B cell (primary cell): ENCODE data around the gene POU2AF2. TPM values are rescaled to one million over a fixed set of nuclear protein-coding genes. Genes with fewer than 3 reads are reported as not detected.

ENCODE experiments used
- ATAC-seq: fragments of 200-7000 bp; cut with Tn5 transposase; one replicate; pipeline ENCODE4 v1.10.0; 2021; ENCODE audit warnings: low read depth, mild to moderate bottlenecking, moderate number of reproducible peaks, moderate library complexity
- CTCF ChIA-PET: fragments of 350-600 bp; sonication (Branson Sonifier 250); formaldehyde crosslinking; loops from one replicate; lab custom pipeline; 2021; ENCODE audit warnings: antibody characterized with exemption, inconsistent platforms; lab: Charles Lee
- POLR2A ChIA-PET: fragments of 350-600 bp; sonication (Branson Sonifier 250); formaldehyde crosslinking; loops from one replicate; lab custom pipeline; 2021; ENCODE audit warnings: antibody characterized with exemption; lab: Charles Lee
- DNase-seq: peaks from one replicate; pipeline ENCODE4 v3.0.0; 2013
- H2AFZ ChIP-seq: 2 replicates; pipeline ENCODE4 v1.6.1; 2012; ENCODE audit warnings: mild to moderate bottlenecking, low read depth, low read length; ENCODE audit not compliant: insufficient read depth, poor library complexity, severe bottlenecking
- H3K27ac ChIP-seq, 2 donors: 1 replicate in 1 of 2; 2 replicates in 1 of 2; pipeline ENCODE4 v1.5.1; 2012 to 2013; ENCODE audit warnings: low read length in 2 of 2, mild to moderate bottlenecking in 2 of 2, moderate library complexity in 1 of 2
- H3K27me3 ChIP-seq, 4 experiments: fragments of 200-600 bp in 1 of 4; sonication (generic) in 1 of 4; replicated peaks in 1 of 4; 1 replicate in 2 of 4; 2 replicates in 2 of 4; pipeline versions ENCODE4 v1.6.1 to v1.7.0; 2013 to 2016; ENCODE audit warnings: low read length in 3 of 4, mild to moderate bottlenecking in 2 of 4, mixed read lengths in 1 of 4, moderate library complexity in 1 of 4; ENCODE audit not compliant: insufficient read depth in 4 of 4, control insufficient read depth in 3 of 4; ENCODE audit errors: control extremely low read depth in 1 of 4
- H3K36me3 ChIP-seq, 2 experiments: replicated peaks in 1 of 2; 1 replicate in 1 of 2; 2 replicates in 1 of 2; pipeline versions ENCODE4 v1.6.1 to v1.7.1; 2013; ENCODE audit warnings: low read length in 1 of 2; ENCODE audit not compliant: insufficient read depth in 2 of 2, control insufficient read depth in 1 of 2; ENCODE audit errors: control extremely low read depth in 1 of 2, extremely low read depth in 1 of 2
- H3K4me1 ChIP-seq, 2 donors: fragments of 200-600 bp in 1 of 2; sonication (generic) in 1 of 2; 1 replicate in 1 of 2; 2 replicates in 1 of 2; pipeline versions ENCODE4 v1.5.1 to v1.6.1; 2013 to 2017; ENCODE audit warnings: low read length in 2 of 2; ENCODE audit not compliant: control insufficient read depth in 2 of 2, insufficient read depth in 2 of 2
- H3K4me2 ChIP-seq: replicated peaks from 2 replicates; pipeline ENCODE3; 2012; ENCODE audit warnings: mild to moderate bottlenecking, low read depth, low read length; ENCODE audit not compliant: poor library complexity, severe bottlenecking
- H3K4me3 ChIP-seq, 5 experiments: fragments of 200-600 bp in 1 of 5; sonication (generic) in 1 of 5; 1 replicate in 3 of 5; 2 replicates in 2 of 5; pipeline versions ENCODE4 v1.5.1 to v1.7.0; 2011 to 2016; ENCODE audit warnings: low read length in 4 of 5, mild to moderate bottlenecking in 4 of 5, low read depth in 2 of 5, control low read depth in 1 of 5, moderate library complexity in 1 of 5; ENCODE audit not compliant: insufficient read depth in 1 of 5; ENCODE audit errors: control extremely low read depth in 1 of 5, extremely low read depth in 1 of 5
- H3K79me2 ChIP-seq: fragments of 200-600 bp; sonication (generic); one replicate; pipeline ENCODE4 v1.6.0; 2016; ENCODE audit warnings: low read length; ENCODE audit not compliant: control insufficient read depth, insufficient read depth
- H3K9ac ChIP-seq: fragments of 200-600 bp; sonication (generic); 2 replicates; pipeline ENCODE4 v1.6.1; 2017; ENCODE audit warnings: mild to moderate bottlenecking, low read length, moderate library complexity
- H3K9me3 ChIP-seq, 3 donors: one replicate each; pipeline versions ENCODE4 v1.6.1 to v1.7.1; 2013; ENCODE audit warnings: low read length in 2 of 3; ENCODE audit not compliant: control insufficient read depth in 2 of 3, insufficient read depth in 1 of 3; ENCODE audit errors: control extremely low read depth in 1 of 3
- H4K20me1 ChIP-seq: 2 replicates; pipeline ENCODE4 v1.6.0; 2012; ENCODE audit warnings: mild to moderate bottlenecking, low read length; ENCODE audit not compliant: insufficient read depth, control insufficient read depth, poor library complexity, severe bottlenecking
- H3K27ac Mint-ChIP-seq: one replicate; pipeline ENCODE4 v1.8.0; 2021; ENCODE audit warnings: mixed read lengths
- H3K27me3 Mint-ChIP-seq: one replicate; pipeline ENCODE4 v1.8.0; 2021; ENCODE audit warnings: mixed read lengths
- H3K4me1 Mint-ChIP-seq: one replicate; pipeline ENCODE4 v1.8.0; 2021; ENCODE audit warnings: mixed read lengths
- H3K4me3 Mint-ChIP-seq: one replicate; pipeline ENCODE4 v1.8.0; 2021; ENCODE audit warnings: mixed read lengths
- H3K9me3 Mint-ChIP-seq: one replicate; pipeline ENCODE4 v1.8.0; 2022; ENCODE audit warnings: mixed read lengths; ENCODE audit not compliant: insufficient read depth
- EZH2 ChIP-seq: IDR thresholded peaks from 2 replicates; pipeline ENCODE4 v1.6.1; 2012; ENCODE audit warnings: borderline replicate concordance, low read depth, mild to moderate bottlenecking, moderate library complexity, low read length; ENCODE audit not compliant: insufficient read depth, poor library complexity, severe bottlenecking
- WGBS: methylation state at CpG from one replicate; pipeline ENCODE4 v1.1.5; 2013; ENCODE audit warnings: missing lambda C conversion rate; ENCODE audit not compliant: insufficient coverage; 5-methylcytosine and 5-hydroxymethylcytosine counted together
- intact Hi-C: fragments of 100-400 bp; cut with micrococcal nuclease; formaldehyde crosslinking; loops from one replicate; pipeline ENCODE4 v1.10.0; 2022
- polyA plus RNA-seq: library from polyadenylated mRNA; depleted of rRNA; stranded (reverse); fragments of >200 nt; gene quantifications from 2 replicates; pipeline ENCODE4 v1.2.3, GENCODE V29; 2012
- total RNA-seq, 2 donors: library from RNA; stranded (reverse); fragments of 120-200 nt in 1 of 2; gene quantifications; 1 replicate in 1 of 2; 2 replicates in 1 of 2; pipeline versions ENCODE4 v1.2.3 to v1.2.4, GENCODE V29; 2013 to 2022
- TF ChIP-seq, protein P1 (sequence below): fragments of 200-600 bp; IDR thresholded peaks from one replicate; pipeline ENCODE4 v1.8.0; 2022; ENCODE audit warnings: antibody characterized with exemption, mild to moderate bottlenecking

The POU2AF2 gene
- total and polyA plus RNA-seq, 2 donors (not counting 1 experiment from before 2014, with no cell fraction given): not detected

DNA sequence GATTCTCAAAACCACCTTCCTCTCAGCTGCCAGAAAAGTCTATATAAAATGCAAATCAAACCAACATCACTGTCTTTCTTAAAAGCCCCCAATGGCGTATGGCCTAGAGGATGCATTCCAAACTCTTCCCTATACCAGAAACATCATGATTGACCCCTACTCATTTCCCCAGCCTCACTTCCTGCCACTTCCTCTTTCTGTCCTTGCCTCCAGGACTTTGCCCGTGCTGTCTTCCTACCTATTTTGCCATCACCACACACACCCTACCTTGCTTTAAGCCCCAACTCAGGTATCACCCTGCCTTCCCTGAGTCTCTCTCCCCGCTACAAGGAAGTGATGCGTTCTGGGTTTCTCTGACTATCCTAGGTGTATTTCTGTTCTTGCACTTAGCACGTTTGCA lies 8.1 kb downstream of the POU2AF2 start:
- ChIA-PET CTCF (no interaction called here), POLR2A (no interaction called here)
- no peak overlapping the region for H3K9ac ChIP-seq
- intact Hi-C loops: no loop called here
- H3K27ac ChIP-seq: no peak overlapping the region
- no peaks in the 10 kb centered on the region for H3K36me3 ChIP-seq
- H2AFZ ChIP-seq: no peak overlapping the region
- H3K4me1 ChIP-seq: peaks cover 0 to 3% of the 10 kb centered on the region in 2 donors
- 63% methylated on average over 2 of the region's 5 CpGs for WGBS
- no peak overlapping the region for H3K4me2 ChIP-seq
- H3K4me1 Mint-ChIP-seq: no peaks in the 10 kb centered on the region
- H3K9me3 ChIP-seq: no peaks in the 10 kb centered on the region
- peaks cover 0 to 14% (median 0%) of the 10 kb centered on the region in 4 experiments for H3K27me3 ChIP-seq
- H3K27me3 Mint-ChIP-seq: peaks cover 18% of the 10 kb centered on the region
- no peak overlapping the region for H3K27ac Mint-ChIP-seq
- no peak for TF ChIP-seq EZH2
- TF ChIP-seq, protein P1, sequence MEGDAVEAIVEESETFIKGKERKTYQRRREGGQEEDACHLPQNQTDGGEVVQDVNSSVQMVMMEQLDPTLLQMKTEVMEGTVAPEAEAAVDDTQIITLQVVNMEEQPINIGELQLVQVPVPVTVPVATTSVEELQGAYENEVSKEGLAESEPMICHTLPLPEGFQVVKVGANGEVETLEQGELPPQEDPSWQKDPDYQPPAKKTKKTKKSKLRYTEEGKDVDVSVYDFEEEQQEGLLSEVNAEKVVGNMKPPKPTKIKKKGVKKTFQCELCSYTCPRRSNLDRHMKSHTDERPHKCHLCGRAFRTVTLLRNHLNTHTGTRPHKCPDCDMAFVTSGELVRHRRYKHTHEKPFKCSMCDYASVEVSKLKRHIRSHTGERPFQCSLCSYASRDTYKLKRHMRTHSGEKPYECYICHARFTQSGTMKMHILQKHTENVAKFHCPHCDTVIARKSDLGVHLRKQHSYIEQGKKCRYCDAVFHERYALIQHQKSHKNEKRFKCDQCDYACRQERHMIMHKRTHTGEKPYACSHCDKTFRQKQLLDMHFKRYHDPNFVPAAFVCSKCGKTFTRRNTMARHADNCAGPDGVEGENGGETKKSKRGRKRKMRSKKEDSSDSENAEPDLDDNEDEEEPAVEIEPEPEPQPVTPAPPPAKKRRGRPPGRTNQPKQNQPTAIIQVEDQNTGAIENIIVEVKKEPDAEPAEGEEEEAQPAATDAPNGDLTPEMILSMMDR: no peak
- no peak overlapping the region for H3K4me3 ChIP-seq
- no peaks in the 10 kb centered on the region for H3K9me3 Mint-ChIP-seq
- ATAC-seq: no peak
- no peak for DNase-seq
- no peak overlapping the region for H3K4me3 Mint-ChIP-seq
- no peaks in the 10 kb centered on the region for H3K79me2 ChIP-seq
- H4K20me1 ChIP-seq: no peaks in the 10 kb centered on the region

DNA sequence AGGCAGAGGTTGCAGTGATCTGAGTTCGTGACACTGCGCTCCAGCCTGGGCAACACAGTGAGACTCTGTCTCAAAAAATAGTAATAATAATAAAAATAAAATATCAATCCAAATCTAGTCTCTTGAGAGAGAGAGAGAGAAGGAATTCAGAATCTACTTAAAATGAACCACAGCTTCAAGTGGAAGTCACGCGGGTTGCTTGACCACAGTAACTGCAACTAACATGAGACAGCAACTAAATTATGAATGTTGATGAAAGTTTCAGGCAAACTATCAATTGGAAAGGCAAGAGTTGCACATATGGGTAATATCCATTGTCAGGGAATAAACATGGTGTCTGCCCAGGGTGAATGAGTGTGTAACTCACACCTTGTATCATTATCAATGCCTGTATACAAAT lies 12.5 kb downstream of the POU2AF2 start:
- ATAC-seq: no peak
- DNase-seq: no peak
- Histone ChIP-seq H3K79me2 (no peaks in the 10 kb centered on the region), H3K4me3 (no peak overlapping the region), H3K4me1 (peaks cover 0 to 3% of the 10 kb centered on the region in 2 donors), H3K4me2 (no peak overlapping the region), H3K27ac (no peak overlapping the region), H3K27me3 (no peaks in the 10 kb centered on the region), H3K9me3 (no peaks in the 10 kb centered on the region), H4K20me1 (no peaks in the 10 kb centered on the region), H3K9ac (no peak overlapping the region), H3K36me3 (no peaks in the 10 kb centered on the region), H2AFZ (no peak overlapping the region)
- TF ChIP-seq, protein P1: no peak
- no peak for TF ChIP-seq EZH2
- ChIA-PET POLR2A (no interaction called here), CTCF (no interaction called here)
- intact Hi-C loops: no loop called here
- no CpG with 5 or more reads among the region's 4 CpGs for WGBS
- no peaks in the 10 kb centered on the region for H3K4me1 Mint-ChIP-seq
- no peak overlapping the region for H3K27ac Mint-ChIP-seq
- no peak overlapping the region for H3K4me3 Mint-ChIP-seq
- no peaks in the 10 kb centered on the region for H3K9me3 Mint-ChIP-seq
- H3K27me3 Mint-ChIP-seq: peaks cover 23% of the 10 kb centered on the region
